NCI-H128 (cell line): ENCODE results near the gene PYGB.

Experiments
- DNase-seq: peaks from one replicate; lab custom pipeline; 2025; ENCODE audit not compliant: unreplicated experiment; lab: John Stamatoyannopoulos, UW

PYGB gene

GRCh38 chr20:25269057-25269832 lies 21.4 kb downstream of the PYGB start:
- DNase-seq: no peak

GRCh38 chr20:25269833-25270170 lies 21.9 kb downstream of the PYGB start:
- DNase-seq: no peak

GRCh38 chr20:25270829-25271251 lies 23.0 kb downstream of the PYGB start:
- DNase-seq: no peak

- no peak for DNase-seq
These were observed 23.8 kb downstream of the PYGB start for GRCh38 chr20:25271486-25272222.

- DNase-seq: no peak
These were observed 24.5 kb downstream of the PYGB start for GRCh38 chr20:25272223-25273000.

- DNase-seq: no peak
These were observed 25.2 kb downstream of the PYGB start for GRCh38 chr20:25273046-25273445.

GRCh38 chr20:25273541-25274358 lies 25.9 kb downstream of the PYGB start:
- DNase-seq: no peak

- no peak for DNase-seq
These were observed 26.6 kb downstream of the PYGB start for GRCh38 chr20:25274481-25274880.

- DNase-seq: no peak
These were observed 27.3 kb downstream of the PYGB start for GRCh38 chr20:25274891-25275812.

- DNase-seq: no peak
These were observed 28.1 kb downstream of the PYGB start for GRCh38 chr20:25275813-25276532.

- DNase-seq: no peak
These were observed 28.7 kb downstream of the PYGB start for GRCh38 chr20:25276533-25277050.

- no peak for DNase-seq
These were observed 29.3 kb downstream of the PYGB start for GRCh38 chr20:25277051-25277801.

GRCh38 chr20:25277941-25278521 lies 30.1 kb downstream of the PYGB start:
- no peak for DNase-seq

- DNase-seq: no peak
These were observed 30.9 kb downstream of the PYGB start for GRCh38 chr20:25278636-25279361.

- DNase-seq: no peak
These were observed 31.5 kb downstream of the PYGB start for GRCh38 chr20:25279403-25279802.

- no peak for DNase-seq
These were observed 32.2 kb downstream of the PYGB start for GRCh38 chr20:25280051-25280573.
